Measurements from ENCODE around the gene PLA2G4D.

Gene PLA2G4D

DNA sequence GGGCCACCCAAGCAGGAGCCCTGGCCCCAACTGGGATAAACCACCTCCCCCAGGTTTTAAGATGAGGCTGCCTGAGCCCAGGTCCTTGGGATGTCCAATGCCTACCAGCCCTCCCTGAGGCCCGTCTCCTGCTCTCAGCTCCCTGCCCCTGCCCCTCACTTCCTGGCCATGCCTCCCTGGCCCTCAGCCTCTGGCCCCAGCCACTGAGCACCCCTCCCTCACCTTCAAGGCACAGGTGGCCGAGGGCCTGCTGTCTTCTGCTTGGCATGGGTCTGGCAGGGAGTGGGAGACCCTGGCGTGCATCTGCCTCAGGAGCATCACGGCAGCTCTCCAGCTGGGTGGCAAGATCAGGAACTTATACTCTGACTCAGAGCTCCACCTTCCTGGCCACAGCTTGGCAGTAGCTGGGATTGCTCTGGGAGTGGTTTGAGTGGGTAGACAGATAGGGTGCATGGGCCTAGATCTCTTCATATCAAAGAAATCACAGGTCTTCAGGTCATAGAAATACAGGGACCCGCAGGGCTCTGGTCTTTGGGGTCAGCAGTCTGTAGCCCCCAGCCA, 73.6 kb downstream of the PLA2G4D start, which contains the start of gene PLA2G4E:
TSS of gene PLA2G4E (minus strand) at position 330 of the 561 bp plus-strand sequence. CDS start at position 318, 12 bp downstream.
- H3K4me1 Mint-ChIP-seq, result no peaks in the 10 kb centered on the region
- ATAC-seq, result no peak
- H3K27ac Mint-ChIP-seq, result no peak within 1 kb of the TSS
- no peaks in the 10 kb centered on the region for H3K9me3 Mint-ChIP-seq
- no peaks in the 10 kb centered on the region for H3K36me3 Mint-ChIP-seq
- H3K27me3 Mint-ChIP-seq, result peaks cover 17% of the 10 kb centered on the region
- no peak within 1 kb of the TSS for H3K4me3 Mint-ChIP-seq

DNA sequence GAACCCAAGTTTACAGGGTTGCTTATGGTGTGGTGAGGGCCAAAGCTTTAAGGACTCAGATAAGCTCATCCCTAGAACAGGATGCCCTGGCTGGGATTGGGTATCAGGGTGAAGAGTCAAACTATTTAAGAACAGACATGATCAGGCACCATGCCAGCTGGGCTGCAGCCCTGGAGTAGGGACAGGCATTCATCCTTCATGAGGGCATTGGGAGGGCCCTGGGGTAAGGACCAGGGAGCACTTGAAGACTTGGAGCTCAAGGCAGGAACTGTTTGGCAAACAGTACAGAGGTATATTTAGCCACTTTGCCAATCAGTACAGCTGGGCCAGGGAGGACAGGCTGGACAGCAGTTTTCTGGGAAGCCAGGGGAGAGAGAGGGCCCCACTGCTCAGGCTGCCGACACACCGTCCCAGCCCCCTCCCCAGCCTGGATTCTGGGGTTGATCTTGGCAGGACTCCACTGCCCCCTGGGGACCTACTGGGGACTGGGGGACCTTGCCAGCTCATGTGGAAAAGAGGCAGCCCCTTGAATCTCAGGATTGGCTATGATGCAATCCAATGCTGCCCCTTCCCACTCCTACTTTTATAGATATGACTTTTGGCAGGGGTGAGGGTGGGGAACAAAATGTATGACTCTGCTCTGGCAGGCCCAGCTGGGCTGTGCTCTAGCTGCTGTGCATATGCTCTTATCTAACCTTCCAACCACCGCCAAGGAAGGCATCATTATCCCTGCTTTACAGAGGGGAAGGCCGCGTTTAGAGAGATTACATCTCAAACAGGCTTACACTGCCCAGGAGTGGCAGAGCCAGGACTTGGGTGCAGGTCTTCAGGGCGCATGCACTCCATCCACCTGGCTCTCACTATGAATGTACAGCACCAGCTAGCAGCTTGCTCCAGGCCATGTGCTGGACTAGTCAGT, 75.8 kb downstream of the PLA2G4D start:
- Mint-ChIP-seq H3K4me1 (no peaks in the 10 kb centered on the region), H3K27ac (no peak overlapping the region), H3K4me3 (no peak overlapping the region), H3K27me3 (peaks cover 17% of the 10 kb centered on the region), H3K9me3 (no peaks in the 10 kb centered on the region), H3K36me3 (no peaks in the 10 kb centered on the region)
- ATAC-seq, result no peak
